PC-3 (cell line): Measurements from ENCODE around the gene USP12. TPM values are rescaled to one million over a fixed set of nuclear protein-coding genes. Genes with fewer than 3 reads are reported as not detected.

Experiments used
- ATAC-seq: fragments of 200-7000 bp; cut with Tn5 transposase; 2 replicates; pipeline ENCODE4 v1.9.1; 2020; ENCODE audit warnings: mild to moderate bottlenecking, moderate library complexity
- BruUV-seq: library from RNA; stranded (reverse); fragments of 400-500 nt; replicated peaks from 2 replicates; lab custom pipeline; 2021; lab: Mats Ljungman, UMichigan
- CTCF ChIA-PET: fragments of 300-600 bp; sonication (Branson Sonifier 250); formaldehyde crosslinking; loops from one replicate; lab custom pipeline; 2022; ENCODE audit warnings: antibody characterized with exemption; lab: Charles Lee
- POLR2A ChIA-PET: fragments of 300-600 bp; sonication (Branson Sonifier 250); formaldehyde crosslinking; loops from one replicate; lab custom pipeline; 2022; ENCODE audit warnings: antibody characterized with exemption; ENCODE audit not compliant: unreplicated experiment; lab: Charles Lee
- DNase-seq: peaks from one replicate; pipeline ENCODE4 v3.0.0-alpha.2; 2015
- H2AFZ ChIP-seq: fragments of 300-600 bp; sonication (generic); 2 replicates; pipeline ENCODE4 v1.6.0; 2016; ENCODE audit warnings: antibody characterized with exemption, low read length
- H3F3A ChIP-seq: fragments of 300-600 bp; sonication (generic); one replicate; pipeline ENCODE4 v1.6.0; 2017; ENCODE audit warnings: antibody characterized with exemption, low read length, control low read depth, mild to moderate bottlenecking; ENCODE audit not compliant: unreplicated experiment
- H3K27ac ChIP-seq: fragments of 300-600 bp; sonication (generic); 2 replicates; pipeline ENCODE4 v1.5.1; 2016; ENCODE audit warnings: mild to moderate bottlenecking, low read length
- H3K27me3 ChIP-seq: fragments of 300-600 bp; sonication (generic); 2 replicates; pipeline ENCODE4 v1.6.1; 2016; ENCODE audit warnings: low read length, mixed read lengths
- H3K36me3 ChIP-seq: fragments of 300-600 bp; sonication (generic); 2 replicates; pipeline ENCODE4 v1.6.1; 2016; ENCODE audit warnings: low read depth, mixed run types, low read length, mixed read lengths
- H3K4me1 ChIP-seq: fragments of 300-600 bp; sonication (generic); 2 replicates; pipeline ENCODE4 v1.5.1; 2016; ENCODE audit warnings: low read length; ENCODE audit not compliant: insufficient read depth
- H3K4me2 ChIP-seq: fragments of 300-600 bp; sonication (generic); 2 replicates; pipeline ENCODE4 v1.6.0; 2016; ENCODE audit warnings: low read length
- H3K4me3 ChIP-seq: fragments of 300-600 bp; sonication (generic); 2 replicates; pipeline ENCODE4 v1.5.1; 2016; ENCODE audit warnings: mild to moderate bottlenecking, low read length, mixed read lengths
- H3K79me2 ChIP-seq: fragments of 300-600 bp; sonication (generic); 2 replicates; pipeline ENCODE4 v1.6.1; 2017; ENCODE audit warnings: low read length, mixed read lengths
- H3K9ac ChIP-seq: fragments of 300-600 bp; sonication (generic); 2 replicates; pipeline ENCODE4 v1.6.0; 2016; ENCODE audit warnings: mild to moderate bottlenecking, low read length
- H3K9me2 ChIP-seq: fragments of 300-600 bp; sonication (generic); replicated peaks from 2 replicates; pipeline ENCODE4 v1.6.1; 2016; ENCODE audit warnings: mixed run types, low read length, mixed read lengths
- H3K9me3 ChIP-seq: fragments of 300-600 bp; sonication (generic); 2 replicates; pipeline ENCODE4 v1.6.1; 2016; ENCODE audit warnings: low read length, mixed read lengths
- H4K20me1 ChIP-seq: fragments of 300-600 bp; sonication (generic); 2 replicates; pipeline ENCODE4 v1.6.1; 2016; ENCODE audit warnings: low read length, mixed read lengths
- EZH2 ChIP-seq: fragments of 300-600 bp; sonication (generic); IDR thresholded peaks from one replicate; pipeline ENCODE4 v1.6.1; 2017; ENCODE audit warnings: antibody characterized with exemption, mild to moderate bottlenecking, low read length; ENCODE audit not compliant: unreplicated experiment
- EZH2phosphoT487 ChIP-seq: fragments of 300-600 bp; sonication (generic); IDR thresholded peaks from 2 replicates; pipeline ENCODE4 v1.6.1; 2018; ENCODE audit warnings: mild to moderate bottlenecking, antibody characterized with exemption, low read length, borderline replicate concordance
- intact Hi-C: fragments of 100-400 bp; cut with micrococcal nuclease; formaldehyde crosslinking; loops from 2 replicates; pipeline ENCODE4 v1.9.0; 2023
- total RNA-seq: library from RNA; depleted of rRNA; stranded (reverse); fragments of >200 nt; gene quantifications from 2 replicates; pipeline ENCODE4 v1.2.3, GENCODE V29; 2014
- TF ChIP-seq, protein P1 (sequence below): fragments of 300-600 bp; sonication (generic); conservative IDR thresholded peaks from 2 replicates; pipeline ENCODE4 v1.5.1; 2017; ENCODE audit warnings: antibody characterized with exemption, low read depth, mild to moderate bottlenecking, low read length

The USP12 gene
- total RNA-seq, 1 experiment from 2014 or later = 24.2 TPM

DNA sequence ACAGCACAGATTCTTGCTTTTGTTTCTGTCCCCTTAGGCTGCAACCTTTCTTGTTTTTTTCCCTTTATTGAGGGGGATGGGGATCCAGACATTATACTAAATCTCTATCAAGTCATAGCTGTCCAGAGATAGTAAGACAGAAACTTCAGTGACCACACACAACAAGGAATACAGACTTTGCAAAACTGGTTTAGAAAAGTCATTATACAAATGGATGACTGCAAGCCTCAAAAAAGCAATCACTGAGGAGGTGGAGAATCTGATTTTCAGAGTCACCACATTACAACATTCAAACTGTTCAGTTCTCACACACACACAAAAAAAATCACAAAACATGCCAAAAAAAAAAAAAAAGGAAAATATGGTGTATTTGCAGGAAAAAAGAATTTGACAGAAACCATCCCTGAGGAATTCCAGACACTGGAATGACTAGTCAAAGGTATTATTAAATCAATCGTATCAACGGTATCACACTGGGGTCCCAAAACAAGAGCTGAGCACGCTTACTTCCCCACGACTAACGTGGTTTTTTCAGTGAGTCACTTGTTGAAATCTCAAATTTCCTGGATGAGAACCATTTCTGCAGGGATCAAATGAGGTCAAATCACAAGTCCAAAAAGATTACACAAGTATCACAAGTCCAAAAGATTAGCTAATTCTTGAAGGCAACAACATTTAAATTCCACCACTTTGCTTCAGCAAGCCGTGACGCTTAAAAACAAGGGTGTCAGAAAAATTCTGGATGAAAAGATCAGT is 41.2 kb downstream of the USP12 start:
- DNase-seq = peak; percentile 8
- intact Hi-C loops = no loop called here
- CTCF ChIA-PET = no interaction called here

DNA sequence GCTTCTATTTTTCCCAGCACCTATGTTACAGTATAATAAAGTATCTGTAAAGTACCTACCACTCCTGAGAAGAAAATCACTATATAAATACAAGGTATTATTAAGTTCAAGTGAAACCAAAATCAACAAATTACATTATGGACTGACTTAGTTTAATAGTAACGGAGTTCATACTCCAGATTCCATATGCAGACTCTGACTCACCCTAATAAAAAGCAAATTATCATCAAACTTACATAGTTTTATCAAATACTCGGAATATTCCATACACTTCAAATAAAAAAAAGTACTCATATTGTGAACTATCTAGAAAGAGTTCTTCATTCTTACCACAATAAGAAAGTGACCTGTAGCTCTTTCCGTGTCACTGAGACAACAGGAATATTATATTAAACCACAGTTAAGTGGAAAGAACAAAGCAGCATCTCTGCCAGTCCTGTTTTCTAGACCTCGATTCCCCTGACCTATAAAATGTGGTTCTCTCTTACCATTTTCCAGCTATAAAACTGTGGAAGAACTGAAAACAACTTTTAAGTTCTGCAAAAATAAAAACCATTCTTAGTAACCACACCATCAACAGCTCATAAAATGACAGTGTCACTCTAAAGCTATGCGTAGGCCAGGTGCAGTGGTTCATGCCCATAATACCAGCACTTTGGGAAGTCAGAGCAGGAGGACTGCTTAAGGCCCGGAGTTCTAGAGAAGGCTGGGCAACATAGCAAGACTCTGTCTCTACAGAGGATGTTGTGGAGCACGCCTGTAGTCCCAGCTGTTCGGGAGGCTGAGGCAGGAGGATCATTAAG is 42.6 kb downstream of the USP12 start:
- H3K79me2 ChIP-seq = peaks cover 97% of the 10 kb centered on the region
- peaks cover 18% of the 10 kb centered on the region for H3F3A ChIP-seq
- H3K27ac ChIP-seq = peak overlapping the region; percentile 65
- H2AFZ ChIP-seq = no peak overlapping the region
- peaks cover 25% of the 10 kb centered on the region for H3K36me3 ChIP-seq
- H3K9ac ChIP-seq = no peak overlapping the region
- ChIA-PET CTCF (no interaction called here), POLR2A (no interaction called here)
- H3K9me3 ChIP-seq = no peaks in the 10 kb centered on the region
- H3K9me2 ChIP-seq = no peaks in the 10 kb centered on the region
- TF ChIP-seq, protein P1, sequence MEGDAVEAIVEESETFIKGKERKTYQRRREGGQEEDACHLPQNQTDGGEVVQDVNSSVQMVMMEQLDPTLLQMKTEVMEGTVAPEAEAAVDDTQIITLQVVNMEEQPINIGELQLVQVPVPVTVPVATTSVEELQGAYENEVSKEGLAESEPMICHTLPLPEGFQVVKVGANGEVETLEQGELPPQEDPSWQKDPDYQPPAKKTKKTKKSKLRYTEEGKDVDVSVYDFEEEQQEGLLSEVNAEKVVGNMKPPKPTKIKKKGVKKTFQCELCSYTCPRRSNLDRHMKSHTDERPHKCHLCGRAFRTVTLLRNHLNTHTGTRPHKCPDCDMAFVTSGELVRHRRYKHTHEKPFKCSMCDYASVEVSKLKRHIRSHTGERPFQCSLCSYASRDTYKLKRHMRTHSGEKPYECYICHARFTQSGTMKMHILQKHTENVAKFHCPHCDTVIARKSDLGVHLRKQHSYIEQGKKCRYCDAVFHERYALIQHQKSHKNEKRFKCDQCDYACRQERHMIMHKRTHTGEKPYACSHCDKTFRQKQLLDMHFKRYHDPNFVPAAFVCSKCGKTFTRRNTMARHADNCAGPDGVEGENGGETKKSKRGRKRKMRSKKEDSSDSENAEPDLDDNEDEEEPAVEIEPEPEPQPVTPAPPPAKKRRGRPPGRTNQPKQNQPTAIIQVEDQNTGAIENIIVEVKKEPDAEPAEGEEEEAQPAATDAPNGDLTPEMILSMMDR = no peak
- no peak for TF ChIP-seq EZH2phosphoT487
- no peak for TF ChIP-seq EZH2
- DNase-seq = peak; percentile 69
- peaks cover 27% of the 10 kb centered on the region; the same call in 1 of the 2 replicates for H4K20me1 ChIP-seq
- H3K27me3 ChIP-seq = no peaks in the 10 kb centered on the region
- no TSS peak for BruUV-seq
- peak overlapping the region; percentile 71 for H3K4me2 ChIP-seq
- peaks cover 48% of the 10 kb centered on the region for H3K4me1 ChIP-seq
- ATAC-seq = peak; percentile 74
- intact Hi-C loops = loop anchor here (5.0 kb wide), 1 partner anchor 38 kb away; no protein-coding TSS in a partner anchor
- H3K4me3 ChIP-seq = peak overlapping the region; percentile 20; the same call in 1 of the 2 replicates

More for the DNA sequence above, 41.2 kb downstream of the USP12 start:
- H3K4me2 ChIP-seq = peak overlapping the region; percentile 48
- no peak for ATAC-seq
- H3K4me3 ChIP-seq = no peak overlapping the region
- peaks cover 16% of the 10 kb centered on the region for H3K36me3 ChIP-seq
- H3K4me1 ChIP-seq = peaks cover 55% of the 10 kb centered on the region
- no TSS peak for BruUV-seq
- H3K9ac ChIP-seq = 0 out of 2 replicates have a peak overlapping the region, but pooled peaks have one; percentile 10
- no peaks in the 10 kb centered on the region for H3K9me2 ChIP-seq
- POLR2A ChIA-PET = no interaction called here
- TF ChIP-seq EZH2phosphoT487 (no peak), EZH2 (no peak)
- TF ChIP-seq, protein P1 = no peak
- peak overlapping the region; percentile 71 for H3K27ac ChIP-seq
- H3K79me2 ChIP-seq = peaks cover 96% of the 10 kb centered on the region
- no peak overlapping the region for H2AFZ ChIP-seq
- H4K20me1 ChIP-seq = peaks cover 34% of the 10 kb centered on the region; the same call in 1 of the 2 replicates
- H3K27me3 ChIP-seq = no peaks in the 10 kb centered on the region
- no peaks in the 10 kb centered on the region for H3K9me3 ChIP-seq
- H3F3A ChIP-seq = peaks cover 18% of the 10 kb centered on the region
